Mesenchymal stem cell (in vitro differentiated cells and primary cell): ENCODE data around the gene HAT1.

Experiments used
- DNase-seq: peaks from one replicate; pipeline ENCODE4 v3.0.0-alpha.2; 2013
- H2AFZ ChIP-seq: one replicate; pipeline ENCODE4 v1.6.1; 2013; ENCODE audit warnings: low read depth, mild to moderate bottlenecking, control low read depth, inconsistent platforms, low read length, moderate library complexity
- H2AK5ac ChIP-seq: 2 replicates; pipeline ENCODE4 v1.6.1; 2013; ENCODE audit warnings: low read length, moderate library complexity, mild to moderate bottlenecking, inconsistent platforms; ENCODE audit not compliant: severe bottlenecking
- H2BK120ac ChIP-seq: one replicate; pipeline ENCODE4 v1.6.1; 2013; ENCODE audit warnings: low read depth, mild to moderate bottlenecking, inconsistent platforms, low read length, moderate library complexity
- H2BK12ac ChIP-seq, 2 experiments: one replicate each; pipeline ENCODE4 v1.6.1; 2013; ENCODE audit warnings: inconsistent platforms in 2 of 2, low read length in 2 of 2, mild to moderate bottlenecking in 2 of 2, moderate library complexity in 2 of 2, control low read depth in 1 of 2
- H2BK15ac ChIP-seq: one replicate; pipeline ENCODE4 v1.6.1; 2013; ENCODE audit warnings: mild to moderate bottlenecking, low read depth, inconsistent platforms; ENCODE audit not compliant: poor library complexity, severe bottlenecking
- H2BK5ac ChIP-seq: 2 replicates; pipeline ENCODE4 v1.6.1; 2013; ENCODE audit warnings: low read depth, mild to moderate bottlenecking, low read length, control low read depth, inconsistent platforms; ENCODE audit not compliant: poor library complexity, severe bottlenecking
- H3K14ac ChIP-seq, 2 experiments: one replicate each; pipeline ENCODE4 v1.6.1; 2013; ENCODE audit warnings: inconsistent platforms in 2 of 2, low read length in 2 of 2, control low read depth in 1 of 2, mild to moderate bottlenecking in 1 of 2, moderate library complexity in 1 of 2
- H3K18ac ChIP-seq, 2 experiments: one replicate each; pipeline ENCODE4 v1.6.1; 2013; ENCODE audit warnings: inconsistent platforms in 2 of 2, low read length in 2 of 2, control low read depth in 1 of 2, low read depth in 1 of 2, mild to moderate bottlenecking in 1 of 2
- H3K23ac ChIP-seq, 2 experiments: one replicate each; pipeline ENCODE4 v1.6.1; 2013; ENCODE audit warnings: inconsistent platforms in 2 of 2, low read length in 2 of 2, mild to moderate bottlenecking in 2 of 2, moderate library complexity in 2 of 2, control low read depth in 1 of 2
- H3K27ac ChIP-seq: 2 replicates; pipeline ENCODE4 v1.5.1; 2013; ENCODE audit warnings: mild to moderate bottlenecking, moderate library complexity, low read length, control low read depth, inconsistent platforms; ENCODE audit not compliant: poor library complexity, severe bottlenecking
- H3K27me3 ChIP-seq, 2 experiments: 2 replicates each; pipeline versions ENCODE4 v1.6.1 to v1.7.0; 2013; ENCODE audit warnings: low read length in 2 of 2, mild to moderate bottlenecking in 2 of 2, moderate library complexity in 2 of 2, control low read depth in 1 of 2, inconsistent platforms in 1 of 2; ENCODE audit not compliant: control insufficient read depth in 1 of 2, insufficient read depth in 1 of 2
- H3K36me3 ChIP-seq, 2 experiments: 2 replicates each; pipeline versions ENCODE4 v1.6.1 to v1.7.0; 2013; ENCODE audit warnings: low read length in 2 of 2, control low read depth in 1 of 2, inconsistent platforms in 1 of 2, low read depth in 1 of 2, mild to moderate bottlenecking in 1 of 2; ENCODE audit not compliant: insufficient read depth in 2 of 2, control insufficient read depth in 1 of 2
- H3K4ac ChIP-seq, 2 experiments: one replicate each; pipeline ENCODE4 v1.6.1; 2013; ENCODE audit warnings: inconsistent platforms in 2 of 2, low read length in 2 of 2, mild to moderate bottlenecking in 2 of 2, moderate library complexity in 2 of 2, control low read depth in 1 of 2, low read depth in 1 of 2
- H3K4me1 ChIP-seq: 2 replicates; pipeline ENCODE4 v1.6.1; 2013; ENCODE audit warnings: low read depth, low read length, control low read depth; ENCODE audit not compliant: control insufficient read depth, insufficient read depth
- H3K4me2 ChIP-seq: 2 replicates; pipeline ENCODE4 v1.6.1; 2013; ENCODE audit warnings: low read length, mild to moderate bottlenecking, inconsistent platforms; ENCODE audit not compliant: poor library complexity, severe bottlenecking
- H3K4me3 ChIP-seq, 2 experiments: 2 replicates each; pipeline versions ENCODE4 v1.5.1 to v1.7.0; 2013; ENCODE audit warnings: low read length in 2 of 2, mild to moderate bottlenecking in 2 of 2, control low read depth in 1 of 2, low read depth in 1 of 2; ENCODE audit not compliant: insufficient read depth in 1 of 2
- H3K79me1 ChIP-seq: replicated peaks from 2 replicates; pipeline ENCODE4 v1.6.1; 2013; ENCODE audit warnings: mild to moderate bottlenecking, control low read depth, low read length, inconsistent platforms; ENCODE audit not compliant: poor library complexity, severe bottlenecking
- H3K9ac ChIP-seq: 2 replicates; pipeline ENCODE4 v1.7.0; 2013; ENCODE audit warnings: mild to moderate bottlenecking, low read length, moderate library complexity
- H3K9me3 ChIP-seq: 2 replicates; pipeline ENCODE4 v1.7.0; 2013; ENCODE audit warnings: mild to moderate bottlenecking, low read length; ENCODE audit not compliant: control insufficient read depth
- H4K8ac ChIP-seq: one replicate; pipeline ENCODE4 v1.6.1; 2013; ENCODE audit warnings: inconsistent platforms, mild to moderate bottlenecking, low read length, moderate library complexity
- H4K91ac ChIP-seq: one replicate; pipeline ENCODE4 v1.6.1; 2013; ENCODE audit warnings: mild to moderate bottlenecking, low read length, inconsistent platforms
- WGBS: methylation state at CpG from one replicate; pipeline ENCODE4 v1.1.7; 2013; ENCODE audit warnings: mixed read lengths; 5-methylcytosine and 5-hydroxymethylcytosine counted together

Gene HAT1

DNA sequence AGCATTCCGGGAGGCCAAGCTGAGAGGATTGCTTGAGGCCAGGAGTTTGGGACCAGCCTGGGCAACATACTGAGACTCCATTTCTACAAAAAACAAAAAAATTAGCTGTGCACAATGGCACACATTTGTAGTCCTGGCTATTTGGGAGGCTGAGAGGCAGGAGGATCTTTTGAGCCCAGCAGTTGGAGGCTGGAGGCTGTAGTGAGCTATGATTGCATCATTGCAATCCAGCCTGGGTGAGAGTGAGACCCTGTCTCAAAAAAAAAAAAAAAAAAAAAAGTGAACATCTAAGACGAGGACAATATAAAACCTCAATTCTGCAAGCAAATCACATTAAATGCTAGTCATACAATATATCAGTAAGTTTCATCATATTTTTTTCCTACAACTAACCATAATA is 2.8 kb upstream of the HAT1 start:
- Histone ChIP-seq H3K4ac (no peak overlapping the region), H3K79me1 (peaks cover 1% of the 10 kb centered on the region), H2BK12ac (no peak overlapping the region), H2AFZ (no peak overlapping the region), H2AK5ac (no peak overlapping the region), H3K4me3 (no peak overlapping the region), H3K4me1 (peaks cover 8% of the 10 kb centered on the region), H3K9ac (no peak overlapping the region), H2BK15ac (no peak overlapping the region), H3K18ac (no peak overlapping the region), H3K36me3 (no peaks in the 10 kb centered on the region), H4K8ac (no peak overlapping the region), H2BK120ac (no peak overlapping the region), H3K9me3 (no peaks in the 10 kb centered on the region), H3K14ac (no peak overlapping the region), H3K27me3 (no peaks in the 10 kb centered on the region), H3K27ac (no peak overlapping the region), H3K4me2 (no peak overlapping the region), H3K23ac (no peak overlapping the region), H2BK5ac (no peak overlapping the region), H4K91ac (no peak overlapping the region)
- 100% methylated on average over 1 of the region's 2 CpGs for WGBS
- no peak for DNase-seq

DNA sequence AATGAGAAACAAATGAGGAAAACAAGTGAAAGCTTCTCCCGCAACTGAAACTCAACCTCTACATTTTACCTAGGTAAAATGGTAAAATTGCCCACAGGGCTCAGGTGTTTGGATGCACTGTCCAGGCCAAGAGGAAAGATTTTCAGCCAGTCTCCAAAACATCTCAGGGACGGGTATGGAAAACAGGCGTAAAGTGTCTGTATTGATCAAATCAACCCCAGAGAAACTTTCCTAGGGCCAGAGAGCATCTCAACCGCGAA is 361 bp upstream of the HAT1 start:
- Histone ChIP-seq H3K4me3 (peak overlapping the region in 1 of 2 experiments; percentile 97), H2BK120ac (no peak overlapping the region), H3K27ac (peak overlapping the region; percentile 68), H3K4me1 (peaks cover 8% of the 10 kb centered on the region), H2AFZ (peak overlapping the region; percentile 58), H3K14ac (no peak overlapping the region), H3K23ac (no peak overlapping the region), H2AK5ac (no peak overlapping the region), H3K4me2 (peak overlapping the region; percentile 88), H3K79me1 (peaks cover 5% of the 10 kb centered on the region), H2BK15ac (no peak overlapping the region), H3K4ac (peak overlapping the region in 1 of 2 experiments; percentile 61), H3K27me3 (no peaks in the 10 kb centered on the region), H3K18ac (peak overlapping the region in 1 of 2 experiments; percentile 19), H4K91ac (no peak overlapping the region), H3K9ac (peak overlapping the region; percentile 97), H3K36me3 (peaks cover 0 to 10% of the 10 kb centered on the region in 2 experiments), H2BK5ac (no peak overlapping the region), H4K8ac (peak overlapping the region; percentile 87), H2BK12ac (no peak overlapping the region), H3K9me3 (no peaks in the 10 kb centered on the region)
- DNase-seq = no peak
- 17% methylated on average over 5 of the region's 5 CpGs for WGBS

DNA sequence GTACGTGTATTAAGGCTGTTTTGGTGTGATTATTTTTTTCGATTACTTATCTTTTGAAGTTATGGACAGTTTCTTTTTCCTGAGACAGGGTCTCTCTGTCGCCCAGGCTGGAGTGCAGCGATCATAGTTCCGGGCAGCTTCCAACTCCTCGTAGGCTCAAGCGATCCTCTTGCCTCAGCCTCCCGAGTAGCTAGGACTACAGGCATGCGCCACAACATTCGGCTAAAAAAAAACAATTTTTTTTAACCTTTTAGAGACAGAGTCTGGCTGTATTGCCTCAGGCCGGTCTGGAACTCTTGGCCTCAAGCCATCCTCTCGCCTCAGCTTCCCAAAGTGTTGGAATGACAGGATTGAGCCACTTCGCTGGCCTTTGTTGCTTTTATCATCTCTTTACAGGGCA is 945 bp downstream of the HAT1 start:
- Histone ChIP-seq H3K9me3 (no peaks in the 10 kb centered on the region), H4K91ac (no peak overlapping the region), H2AFZ (no peak overlapping the region), H3K4ac (no peak overlapping the region), H3K36me3 (peaks cover 0 to 16% of the 10 kb centered on the region in 2 experiments), H3K79me1 (peaks cover 8% of the 10 kb centered on the region), H3K23ac (no peak overlapping the region), H2BK5ac (no peak overlapping the region), H3K4me3 (peak overlapping the region; percentile 44 to 97), H3K4me1 (peaks cover 8% of the 10 kb centered on the region), H4K8ac (no peak overlapping the region), H3K18ac (no peak overlapping the region), H2AK5ac (no peak overlapping the region), H3K27ac (no peak overlapping the region), H2BK12ac (no peak overlapping the region), H3K4me2 (peak overlapping the region; percentile 75), H2BK15ac (no peak overlapping the region), H3K27me3 (no peaks in the 10 kb centered on the region), H3K14ac (no peak overlapping the region), H3K9ac (peak overlapping the region; percentile 97), H2BK120ac (no peak overlapping the region)
- 47% methylated on average over 12 of the region's 13 CpGs for WGBS
- DNase-seq = peak; percentile 64

DNA sequence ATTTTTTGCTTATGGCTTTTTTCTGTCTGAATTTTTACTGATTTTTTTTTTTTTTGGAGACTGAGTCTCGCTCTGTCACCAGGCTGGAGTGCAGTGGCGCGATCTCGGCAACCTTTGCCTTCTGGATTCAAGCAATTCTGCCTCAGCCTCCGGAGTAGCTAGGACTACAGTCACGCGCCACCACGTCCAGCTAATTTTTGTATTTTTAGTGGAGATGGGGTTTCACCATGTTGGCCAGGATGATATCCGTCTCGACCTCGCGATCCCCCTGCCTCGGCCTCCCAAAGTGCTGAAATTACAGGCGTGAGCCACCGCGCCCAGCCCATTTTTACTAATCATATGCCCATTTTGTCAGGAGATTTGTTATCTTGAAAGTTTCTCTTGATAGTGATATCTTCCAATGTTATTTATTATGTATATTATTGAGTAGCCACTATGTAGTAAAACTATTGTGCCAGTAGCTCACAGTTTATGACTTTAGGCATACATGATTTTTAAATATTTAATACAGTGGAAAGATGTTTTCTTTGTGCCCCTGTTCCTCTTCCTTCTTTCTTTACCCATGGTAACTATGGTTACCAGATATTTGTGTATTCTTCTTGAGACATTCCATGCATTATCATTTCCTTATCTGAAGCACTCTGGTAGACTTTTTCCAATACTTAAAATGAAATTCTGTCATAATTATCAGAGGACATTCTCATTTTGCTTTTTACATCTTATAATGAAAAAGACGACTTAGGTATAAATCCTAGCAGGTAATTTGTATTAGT is 2.1 kb downstream of the HAT1 start:
- H3K79me1 ChIP-seq = peaks cover 10% of the 10 kb centered on the region
- no peak overlapping the region for H2AK5ac ChIP-seq
- H3K36me3 ChIP-seq = peaks cover 3 to 18% of the 10 kb centered on the region in 2 experiments
- no peak overlapping the region for H4K8ac ChIP-seq
- no peaks in the 10 kb centered on the region for H3K27me3 ChIP-seq
- peaks cover 8% of the 10 kb centered on the region for H3K4me1 ChIP-seq
- H3K4ac ChIP-seq = no peak overlapping the region
- no peaks in the 10 kb centered on the region for H3K9me3 ChIP-seq
- WGBS = 97% methylated on average over 12 of the region's 17 CpGs
- no peak overlapping the region for H2BK15ac ChIP-seq
- H2BK12ac ChIP-seq = no peak overlapping the region
- no peak overlapping the region for H2AFZ ChIP-seq
- no peak overlapping the region for H3K14ac ChIP-seq
- no peak overlapping the region for H3K23ac ChIP-seq
- H3K4me2 ChIP-seq = no peak overlapping the region
- H2BK5ac ChIP-seq = no peak overlapping the region
- DNase-seq = peak; percentile 37
- H3K9ac ChIP-seq = peak overlapping the region; percentile 97
- peak overlapping the region in 1 of 2 experiments; percentile 97 for H3K4me3 ChIP-seq
- no peak overlapping the region for H4K91ac ChIP-seq
- no peak overlapping the region for H3K27ac ChIP-seq
- no peak overlapping the region for H3K18ac ChIP-seq
- H2BK120ac ChIP-seq = no peak overlapping the region
